Endodermal cell (in vitro differentiated cells): ENCODE data around the gene KLLN. TPM values are rescaled to one million over a fixed set of nuclear protein-coding genes. Genes with fewer than 3 reads are reported as not detected.

Experiments
- DNase-seq: peaks from one replicate; pipeline ENCODE4 v3.0.0-alpha.2; 2017
- H3K27ac ChIP-seq: 2 replicates; pipeline ENCODE4 v1.5.1; 2013; ENCODE audit warnings: mild to moderate bottlenecking, low read depth, low read length, moderate library complexity
- H3K27me3 ChIP-seq: 2 replicates; pipeline ENCODE4 v1.6.1; 2013; ENCODE audit warnings: mild to moderate bottlenecking, low read length, moderate library complexity; ENCODE audit not compliant: insufficient read depth, control insufficient read depth, poor library complexity, severe bottlenecking
- H3K36me3 ChIP-seq: 2 replicates; pipeline ENCODE4 v1.7.0; 2013; ENCODE audit warnings: mild to moderate bottlenecking, low read length, moderate library complexity; ENCODE audit not compliant: control insufficient read depth, insufficient read depth
- H3K4me1 ChIP-seq: one replicate; pipeline ENCODE4 v1.7.0; 2013; ENCODE audit warnings: low read length; ENCODE audit not compliant: control insufficient read depth, insufficient read depth
- H3K4me3 ChIP-seq: 2 replicates; pipeline ENCODE4 v1.5.1; 2013; ENCODE audit warnings: mild to moderate bottlenecking, low read length, moderate library complexity
- H3K9ac ChIP-seq: 2 replicates; pipeline ENCODE4 v1.6.1; 2013; ENCODE audit warnings: mild to moderate bottlenecking, low read length, moderate library complexity; ENCODE audit not compliant: poor library complexity, severe bottlenecking; ENCODE audit errors: extremely low read depth
- H3K9me3 ChIP-seq: 2 replicates; pipeline ENCODE4 v1.6.1; 2013; ENCODE audit warnings: mild to moderate bottlenecking, low read length, moderate library complexity; ENCODE audit not compliant: control insufficient read depth
- H3K27ac Mint-ChIP-seq: 2 replicates; pipeline ENCODE4 v1.8.0; 2020; ENCODE audit warnings: mixed read lengths
- H3K27me3 Mint-ChIP-seq: 2 replicates; pipeline ENCODE4 v1.8.0; 2021; ENCODE audit warnings: mild to moderate bottlenecking, mixed read lengths; ENCODE audit not compliant: insufficient read depth
- H3K36me3 Mint-ChIP-seq: 2 replicates; pipeline ENCODE4 v1.8.0; 2020; ENCODE audit warnings: low read depth, mixed read lengths
- H3K4me1 Mint-ChIP-seq: 2 replicates; pipeline ENCODE4 v1.8.0; 2020; ENCODE audit warnings: mixed read lengths
- H3K4me3 Mint-ChIP-seq: 2 replicates; pipeline ENCODE4 v1.8.0; 2020; ENCODE audit warnings: mild to moderate bottlenecking, moderate library complexity, mixed read lengths
- H3K9me3 Mint-ChIP-seq: 2 replicates; pipeline ENCODE4 v1.8.0; 2020; ENCODE audit warnings: mild to moderate bottlenecking, mixed read lengths
- CTCF ChIP-seq: fragments of 200-600 bp; sonication (generic); conservative IDR thresholded peaks from 2 replicates; pipeline ENCODE4 v1.5.0; 2021; ENCODE audit warnings: antibody characterized with exemption, mild to moderate bottlenecking
- WGBS, 2 experiments: methylation state at CpG; one replicate each; pipeline versions ENCODE4 v1.1.5 to v1.1.7; 2013; ENCODE audit warnings: missing lambda C conversion rate in 2 of 2, mixed read lengths in 1 of 2; ENCODE audit not compliant: insufficient coverage in 1 of 2, insufficient read length in 1 of 2; 5-methylcytosine and 5-hydroxymethylcytosine counted together
- total RNA-seq, 2 donors: library from RNA; stranded (reverse); fragmentation: NEBNext Ultra II Directional in 1 of 2; extraction: Animal tissue kit (Norgen Biotek cat#: 25700) in 1 of 2; gene quantifications; 2 replicates in 1 of 2; 3 replicates in 1 of 2; pipeline ENCODE4 v1.2.1, GENCODE V29; 2021

KLLN gene
- total RNA-seq, 2 donors from 2014 or later, result 0.49 to 0.51 TPM

DNA sequence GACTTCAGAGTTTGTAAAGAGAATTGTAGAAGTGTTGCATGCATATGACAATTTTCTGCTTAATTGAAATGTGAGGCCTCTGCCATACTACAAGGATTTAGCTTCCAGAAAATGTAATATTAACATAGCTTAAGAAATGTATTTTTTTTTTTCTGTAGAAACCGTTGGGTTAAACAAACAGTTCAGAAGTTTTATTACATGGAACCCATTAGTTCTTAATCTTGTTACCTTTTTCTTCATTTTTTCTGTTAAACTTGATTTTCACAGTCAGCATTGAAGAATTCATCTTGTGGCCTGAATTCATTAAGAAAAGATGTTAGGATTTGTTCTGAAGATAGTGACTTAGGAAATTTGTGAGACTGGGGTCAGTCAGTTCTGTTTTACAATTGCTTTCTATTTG lies 4.9 kb upstream of the KLLN start:
- H3K9me3 Mint-ChIP-seq, result no peaks in the 10 kb centered on the region
- no peak overlapping the region for H3K9ac ChIP-seq
- TF ChIP-seq CTCF, result no peak

GRCh38 chr10:87867453-87867852 lies 4.1 kb upstream of the KLLN start:
- Histone ChIP-seq H3K27ac (no peak overlapping the region), H3K9me3 (no peaks in the 10 kb centered on the region), H3K36me3 (peaks cover 4% of the 10 kb centered on the region), H3K9ac (no peak overlapping the region), H3K4me1 (peaks cover 9% of the 10 kb centered on the region), H3K27me3 (no peaks in the 10 kb centered on the region), H3K4me3 (peak overlapping the region; percentile 95)
- Mint-ChIP-seq H3K4me3 (peak overlapping the region; percentile 90), H3K27ac (no peak overlapping the region), H3K36me3 (peaks cover 6% of the 10 kb centered on the region), H3K4me1 (peaks cover 29% of the 10 kb centered on the region), H3K9me3 (no peaks in the 10 kb centered on the region), H3K27me3 (no peaks in the 10 kb centered on the region)
- DNase-seq, result no peak
- TF ChIP-seq CTCF, result no peak

More for the DNA sequence above, 4.9 kb upstream of the KLLN start:
- Histone ChIP-seq H3K27me3 (no peaks in the 10 kb centered on the region), H3K4me1 (peaks cover 9% of the 10 kb centered on the region), H3K36me3 (peaks cover 4% of the 10 kb centered on the region), H3K27ac (no peak overlapping the region), H3K4me3 (peak overlapping the region; percentile 95), H3K9me3 (no peaks in the 10 kb centered on the region)
- H3K27ac Mint-ChIP-seq, result no peak overlapping the region
- 82% methylated on average over 1 of the region's 1 CpG; no CpG with 5 or more reads in 1 of the 2 experiments for WGBS, 2 experiments
- H3K27me3 Mint-ChIP-seq, result no peaks in the 10 kb centered on the region
- no peak for DNase-seq
- H3K4me3 Mint-ChIP-seq, result peak overlapping the region; percentile 20
- H3K4me1 Mint-ChIP-seq, result peaks cover 29% of the 10 kb centered on the region
- H3K36me3 Mint-ChIP-seq, result peaks cover 6% of the 10 kb centered on the region

DNA sequence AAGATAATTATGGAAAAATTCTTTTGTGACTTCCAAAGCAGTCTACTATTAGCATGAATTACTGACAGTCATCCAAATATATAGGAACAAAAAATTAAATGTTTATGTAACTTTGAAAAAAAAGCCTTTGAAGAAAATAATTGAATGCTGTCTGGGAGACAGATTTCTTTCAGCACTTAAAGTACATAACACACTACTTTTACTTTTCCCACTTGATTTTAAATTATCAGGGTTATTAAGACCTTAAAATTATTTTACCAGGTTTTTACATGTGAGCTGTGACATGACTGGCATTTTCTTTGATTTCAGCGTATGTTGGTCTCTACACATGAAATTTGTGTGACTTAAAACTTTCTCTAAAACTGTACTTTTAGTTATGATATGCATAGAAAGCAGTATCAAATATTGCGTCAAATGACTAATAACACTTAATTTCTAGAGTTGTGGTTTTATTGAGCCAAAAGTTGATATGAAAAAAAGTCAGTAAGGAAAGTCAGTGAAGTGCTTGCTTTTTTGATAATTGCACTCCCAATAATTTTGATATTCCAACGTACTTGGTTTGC lies 3.2 kb upstream of the KLLN start:
- peaks cover 31% of the 10 kb centered on the region for H3K4me1 Mint-ChIP-seq
- Histone ChIP-seq H3K27me3 (no peaks in the 10 kb centered on the region), H3K27ac (no peak overlapping the region), H3K4me3 (peak overlapping the region; percentile 95), H3K9ac (peak overlapping the region; percentile 36), H3K9me3 (no peaks in the 10 kb centered on the region), H3K4me1 (peaks cover 9% of the 10 kb centered on the region), H3K36me3 (peaks cover 4% of the 10 kb centered on the region)
- WGBS, 2 experiments, result 60% methylated on average over 2 to 3 of the region's 3 CpGs
- no peaks in the 10 kb centered on the region for H3K27me3 Mint-ChIP-seq
- TF ChIP-seq CTCF, result no peak
- peak overlapping the region; percentile 90 for H3K4me3 Mint-ChIP-seq
- H3K9me3 Mint-ChIP-seq, result no peaks in the 10 kb centered on the region
- H3K27ac Mint-ChIP-seq, result no peak overlapping the region
- peaks cover 6% of the 10 kb centered on the region for H3K36me3 Mint-ChIP-seq
- DNase-seq, result no peak
